CD14-positive monocyte (primary cell): Measurements from ENCODE around the gene ERGIC1. TPM values are rescaled to one million over a fixed set of nuclear protein-coding genes. Genes with fewer than 3 reads are reported as not detected.

Experiments
- DNase-seq, 3 donors: peaks; one replicate each; pipeline ENCODE4 v3.0.0-alpha.2; 2011 to 2022
- H2AFZ ChIP-seq: 2 replicates; pipeline ENCODE4 v1.6.0; 2012; ENCODE audit warnings: mild to moderate bottlenecking, low read depth, low read length, inconsistent platforms; ENCODE audit not compliant: insufficient read depth, poor library complexity, severe bottlenecking
- H3K27ac ChIP-seq, 2 donors: 1 replicate in 1 of 2; 2 replicates in 1 of 2; pipeline ENCODE4 v1.5.1; 2012 to 2013; ENCODE audit warnings: low read length in 2 of 2, control low read depth in 1 of 2, inconsistent platforms in 1 of 2, low read depth in 1 of 2, mild to moderate bottlenecking in 1 of 2
- H3K27me3 ChIP-seq, 2 donors: one replicate each; pipeline versions ENCODE4 v1.6.0 to v1.6.1; 2011 to 2013; ENCODE audit warnings: low read length in 2 of 2; ENCODE audit not compliant: control insufficient read depth in 2 of 2, insufficient read depth in 2 of 2
- H3K36me3 ChIP-seq, 2 donors: replicated peaks in 1 of 2; 1 replicate in 1 of 2; 2 replicates in 1 of 2; pipeline versions ENCODE4 v1.5.1 to v1.6.1; 2012 to 2013; ENCODE audit warnings: low read length in 2 of 2, control low read depth in 1 of 2, inconsistent platforms in 1 of 2, mild to moderate bottlenecking in 1 of 2; ENCODE audit not compliant: insufficient read depth in 2 of 2, control insufficient read depth in 1 of 2
- H3K4me1 ChIP-seq, 2 donors: 1 replicate in 1 of 2; 2 replicates in 1 of 2; pipeline versions ENCODE4 v1.5.1 to v1.6.1; 2012 to 2013; ENCODE audit warnings: low read length in 2 of 2, control low read depth in 1 of 2, inconsistent platforms in 1 of 2, mild to moderate bottlenecking in 1 of 2, moderate library complexity in 1 of 2; ENCODE audit not compliant: insufficient read depth in 2 of 2, control insufficient read depth in 1 of 2
- H3K4me2 ChIP-seq: replicated peaks from 2 replicates; pipeline ENCODE3; 2012; ENCODE audit warnings: low read length, moderate library complexity, mild to moderate bottlenecking; ENCODE audit not compliant: poor library complexity, severe bottlenecking; ENCODE audit errors: extremely low read depth
- H3K4me3 ChIP-seq, 3 experiments: fragments of 200-600 bp in 1 of 3; sonication (generic) in 1 of 3; replicated peaks in 1 of 3; 1 replicate in 2 of 3; 2 replicates in 1 of 3; pipeline ENCODE4 v1.5.1; 2011 to 2013; ENCODE audit warnings: low read length in 3 of 3, mild to moderate bottlenecking in 3 of 3, control low read depth in 2 of 3, low read depth in 2 of 3, inconsistent platforms in 1 of 3, moderate library complexity in 1 of 3
- H3K79me2 ChIP-seq: 2 replicates; pipeline ENCODE4 v1.6.0; 2012; ENCODE audit warnings: mild to moderate bottlenecking, control low read depth, inconsistent platforms, low read length, moderate library complexity; ENCODE audit not compliant: insufficient read depth
- H3K9ac ChIP-seq: 2 replicates; pipeline ENCODE4 v1.6.0; 2017; ENCODE audit warnings: low read length, mild to moderate bottlenecking; ENCODE audit not compliant: insufficient read depth, poor library complexity, severe bottlenecking
- H3K9me3 ChIP-seq, 2 donors: replicated peaks in 1 of 2; 1 replicate in 1 of 2; 2 replicates in 1 of 2; pipeline versions ENCODE4 v1.5.1 to v1.6.1; 2012 to 2013; ENCODE audit warnings: low read length in 2 of 2, control low read depth in 1 of 2; ENCODE audit not compliant: control insufficient read depth in 1 of 2, insufficient read depth in 1 of 2
- H4K20me1 ChIP-seq: 2 replicates; pipeline ENCODE4 v1.6.0; 2012; ENCODE audit warnings: mild to moderate bottlenecking, low read length, control low read depth, moderate library complexity; ENCODE audit not compliant: insufficient read depth
- H3K27ac Mint-ChIP-seq, 7 donors: one replicate each; pipeline ENCODE4 v1.8.0; 2020; ENCODE audit warnings: mild to moderate bottlenecking in 7 of 7, mixed read lengths in 7 of 7, moderate library complexity in 6 of 7, inconsistent platforms in 2 of 7
- H3K27me3 Mint-ChIP-seq, 3 donors: one replicate each; pipeline ENCODE4 v1.8.0; 2021 to 2022; ENCODE audit warnings: low read depth in 3 of 3, mild to moderate bottlenecking in 3 of 3, mixed read lengths in 3 of 3, moderate library complexity in 3 of 3, inconsistent platforms in 1 of 3
- H3K36me3 Mint-ChIP-seq, 2 donors: one replicate each; pipeline ENCODE4 v1.8.0; 2020; ENCODE audit warnings: mixed read lengths in 2 of 2, inconsistent platforms in 1 of 2, mild to moderate bottlenecking in 1 of 2
- H3K4me1 Mint-ChIP-seq: one replicate; pipeline ENCODE4 v1.8.0; 2020; ENCODE audit warnings: mild to moderate bottlenecking, mixed read lengths
- H3K4me3 Mint-ChIP-seq, 2 donors: one replicate each; pipeline ENCODE4 v1.8.0; 2020; ENCODE audit warnings: mild to moderate bottlenecking in 2 of 2, mixed read lengths in 2 of 2, moderate library complexity in 1 of 2
- H3K9me3 Mint-ChIP-seq, 7 donors: one replicate each; pipeline ENCODE4 v1.8.0; 2020 to 2022; ENCODE audit warnings: mixed read lengths in 7 of 7, mild to moderate bottlenecking in 6 of 7, moderate library complexity in 6 of 7, inconsistent platforms in 2 of 7
- CTCF ChIP-seq: fragments of 200-600 bp; IDR thresholded peaks from one replicate; pipeline ENCODE4 v1.8.0; 2022; ENCODE audit warnings: antibody characterized with exemption, mild to moderate bottlenecking
- WGBS: methylation state at CpG from one replicate; pipeline ENCODE4 v1.1.5; 2013; ENCODE audit warnings: missing lambda C conversion rate; ENCODE audit not compliant: insufficient coverage; 5-methylcytosine and 5-hydroxymethylcytosine counted together
- intact Hi-C, 2 donors: fragments of 100-400 bp; cut with micrococcal nuclease; formaldehyde crosslinking; loops; one replicate each; pipeline versions ENCODE4 v1.15.0 to v1.15.1; 2023
- polyA plus RNA-seq, 3 donors: library from polyadenylated mRNA; depleted of rRNA in 1 of 3; unstranded in 2 of 3; stranded (reverse) in 1 of 3; fragments of 300-500 nt in 2 of 3; fragments of >200 nt in 1 of 3; fragmentation: Illumina TruSeq in 2 of 3; gene quantifications; 1 replicate in 2 of 3; 2 replicates in 1 of 3; pipeline ENCODE4 v1.2.3, GENCODE V29; 2012 to 2021

The ERGIC1 gene
- polyA plus RNA-seq, 3 donors: 28.3 to 76.2 (median 34.1) TPM

DNA sequence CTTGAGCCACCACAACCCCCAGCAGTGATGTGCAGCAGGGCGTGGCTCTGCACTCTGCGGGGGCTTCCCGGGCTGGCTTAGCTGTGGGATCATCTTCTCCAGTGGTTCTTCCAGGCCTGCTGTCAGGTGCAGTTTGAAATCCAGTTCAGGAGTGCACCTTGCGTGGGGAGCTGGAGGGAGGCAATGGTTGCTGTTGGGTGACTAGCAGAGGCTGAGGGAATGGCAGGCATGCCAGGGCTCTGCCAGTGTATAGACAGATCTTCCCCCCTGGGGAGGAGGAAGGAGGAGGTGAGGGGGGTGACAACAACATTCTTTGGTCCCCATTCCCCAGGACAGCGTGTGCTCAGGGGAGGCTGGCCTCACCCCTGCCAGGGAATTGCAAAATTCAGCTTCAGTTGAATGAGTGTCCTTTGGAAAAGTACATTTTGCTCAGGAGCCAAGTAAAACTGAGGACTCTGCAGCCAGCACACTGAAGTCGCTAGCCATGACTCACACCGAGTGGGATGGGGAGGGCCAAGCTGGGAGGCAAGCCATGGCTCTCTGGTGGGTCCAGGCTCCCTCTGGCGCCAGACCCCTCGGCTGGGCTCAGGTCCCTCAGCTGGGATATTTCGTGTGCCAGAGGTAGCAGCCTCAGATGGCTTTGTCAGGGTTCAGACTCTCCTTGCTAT, 35.0 kb downstream of the ERGIC1 start:
- H3K4me3 Mint-ChIP-seq: no peak overlapping the region
- Histone ChIP-seq H3K9ac (no peak overlapping the region), H3K27me3 (peaks cover 0 to 3% of the 10 kb centered on the region in 2 donors), H3K4me2 (no peak overlapping the region), H3K4me1 (peaks cover 14 to 28% of the 10 kb centered on the region in 2 donors), H3K9me3 (no peaks in the 10 kb centered on the region), H3K79me2 (no peaks in the 10 kb centered on the region), H3K36me3 (peaks cover 0 to 6% of the 10 kb centered on the region in 2 donors), H2AFZ (no peak overlapping the region), H3K4me3 (no peak overlapping the region), H3K27ac (no peak overlapping the region), H4K20me1 (no peaks in the 10 kb centered on the region)
- intact Hi-C loops: no loop called here
- H3K27me3 Mint-ChIP-seq: peaks cover 6 to 13% (median 9%) of the 10 kb centered on the region in 3 donors
- WGBS: 92% methylated on average over 7 of the region's 10 CpGs
- peak in 2 of 3 donors; percentile 35 to 68 for DNase-seq
- no peaks in the 10 kb centered on the region for H3K9me3 Mint-ChIP-seq
- no peak for TF ChIP-seq CTCF
- H3K4me1 Mint-ChIP-seq: peaks cover 12% of the 10 kb centered on the region
- peaks cover 16 to 18% of the 10 kb centered on the region in 2 donors for H3K36me3 Mint-ChIP-seq
- H3K27ac Mint-ChIP-seq: peak overlapping the region in 1 of 7 donors; percentile 75

DNA sequence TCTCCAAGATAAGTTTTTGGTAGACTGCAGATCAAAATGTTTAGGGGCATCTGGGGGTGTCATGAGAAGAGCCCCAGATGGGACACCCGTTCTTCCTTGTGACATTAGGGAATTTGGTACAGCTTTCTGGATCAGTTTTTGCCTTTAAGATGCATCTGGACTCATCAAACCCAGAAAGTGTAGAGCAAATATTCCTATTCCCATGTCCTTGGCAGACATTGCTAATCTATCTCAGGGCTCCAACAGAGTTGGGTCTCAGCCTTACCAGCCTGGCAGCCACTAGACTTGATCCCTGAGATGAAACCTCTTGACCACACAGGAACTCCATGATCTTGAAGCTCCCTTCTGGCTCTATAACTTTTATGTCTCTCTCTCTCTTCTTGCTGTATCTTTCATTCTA, 35.6 kb downstream of the ERGIC1 start:
- Mint-ChIP-seq H3K36me3 (peaks cover 13 to 18% of the 10 kb centered on the region in 2 donors), H3K4me3 (no peak overlapping the region), H3K27me3 (peaks cover 7 to 17% (median 9%) of the 10 kb centered on the region in 3 donors), H3K4me1 (peaks cover 12% of the 10 kb centered on the region), H3K27ac (no peak overlapping the region), H3K9me3 (no peaks in the 10 kb centered on the region)
- H3K4me2 ChIP-seq: no peak overlapping the region
- peak overlapping the region in 1 of 2 donors; percentile 70 for H3K27ac ChIP-seq
- H3K9me3 ChIP-seq: no peaks in the 10 kb centered on the region
- H3K9ac ChIP-seq: no peak overlapping the region
- H3K4me3 ChIP-seq: no peak overlapping the region
- WGBS: 100% methylated on average over 1 of the region's 1 CpG
- H3K79me2 ChIP-seq: no peaks in the 10 kb centered on the region
- peaks cover 0 to 6% of the 10 kb centered on the region in 2 donors for H3K36me3 ChIP-seq
- intact Hi-C loops: no loop called here
- no peak overlapping the region for H2AFZ ChIP-seq
- H3K27me3 ChIP-seq: peaks cover 0 to 3% of the 10 kb centered on the region in 2 donors
- no peak for TF ChIP-seq CTCF
- H3K4me1 ChIP-seq: peaks cover 14 to 28% of the 10 kb centered on the region in 2 donors
- no peaks in the 10 kb centered on the region for H4K20me1 ChIP-seq
- no peak for DNase-seq
